ENCODE results near the gene DNAJB9.

DNAJB9 gene

DNA sequence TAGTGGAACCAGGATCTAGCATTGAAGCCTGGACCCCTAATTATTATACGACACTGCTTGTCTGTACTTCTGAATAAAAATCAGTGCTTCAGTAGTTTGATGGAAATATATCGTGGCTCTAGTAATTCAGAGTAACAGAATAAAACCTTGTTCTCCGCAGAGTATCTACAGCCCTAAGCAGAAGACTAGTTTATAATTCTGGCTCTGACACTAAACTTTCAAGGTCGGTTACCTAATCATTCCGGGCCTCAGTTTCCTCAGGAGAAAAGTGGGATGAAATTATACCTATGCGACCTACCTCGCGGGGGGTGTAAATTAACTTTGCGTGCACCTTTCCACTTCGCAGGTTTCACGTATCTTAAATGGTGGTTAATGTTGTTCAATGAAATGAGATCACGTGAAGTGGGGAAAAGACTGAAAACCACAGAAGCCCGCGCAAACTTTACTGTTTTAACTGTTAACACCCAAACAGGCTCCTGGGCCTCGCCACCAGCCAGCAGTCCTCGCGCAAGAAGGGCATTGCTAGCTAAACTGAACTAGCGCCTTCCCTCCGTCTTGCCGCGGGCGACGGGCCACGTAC, 783 bp upstream of the DNAJB9 start:
- DNase-seq (ENCODE audit: low read depth), result no peak

DNA sequence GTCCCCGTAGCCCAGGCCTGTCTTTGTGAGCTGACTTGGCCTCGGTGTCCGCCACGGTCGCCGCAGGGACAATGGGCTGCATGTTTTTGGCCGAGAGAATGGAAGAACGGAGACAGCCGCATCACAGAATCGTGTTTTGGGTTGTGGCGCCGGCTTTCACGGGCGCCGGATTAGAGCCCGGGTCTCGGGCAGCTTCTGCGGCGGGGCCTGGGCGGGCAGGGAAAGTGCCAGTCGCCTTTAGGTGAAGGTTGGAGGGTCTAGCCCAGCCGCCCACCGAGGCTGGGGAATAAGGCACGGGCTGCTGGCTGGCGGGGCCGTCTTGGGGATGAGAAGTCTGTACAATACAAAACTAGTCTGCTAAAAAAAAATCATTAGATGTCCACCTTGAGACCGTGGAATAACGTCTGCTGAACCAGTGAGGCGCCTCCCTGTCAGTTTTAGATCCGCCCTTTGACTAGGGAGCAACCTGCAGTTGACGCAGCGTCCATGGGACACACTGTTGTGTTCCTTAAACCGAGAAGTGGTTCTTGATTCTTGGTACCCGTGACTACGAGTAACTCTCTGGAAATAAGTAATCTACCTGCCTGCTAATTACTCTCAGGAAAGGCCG, 577 bp downstream of the DNAJB9 start:
- peak; percentile 62 for DNase-seq (ENCODE audit: low read depth)

DNA sequence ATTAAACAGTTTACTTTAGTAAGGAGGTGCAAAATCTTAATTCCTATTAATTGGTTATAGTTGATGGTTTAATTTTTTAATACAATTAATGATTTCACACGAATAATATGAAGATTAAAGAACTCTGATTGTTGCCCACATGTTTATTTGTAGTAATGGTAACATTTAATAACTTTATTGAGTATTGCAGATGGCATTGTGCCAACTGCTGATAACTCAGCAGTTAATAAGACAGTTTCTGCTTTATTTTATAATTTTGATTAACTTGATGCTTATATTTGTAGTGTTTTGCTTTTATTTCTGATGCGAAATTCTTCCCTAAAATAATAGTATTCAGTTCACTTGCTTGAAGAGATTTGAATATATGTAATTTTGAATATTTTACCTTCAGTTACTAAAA, 2.8 kb downstream of the DNAJB9 start:
- DNase-seq (ENCODE audit: low read depth), result no peak

DNA sequence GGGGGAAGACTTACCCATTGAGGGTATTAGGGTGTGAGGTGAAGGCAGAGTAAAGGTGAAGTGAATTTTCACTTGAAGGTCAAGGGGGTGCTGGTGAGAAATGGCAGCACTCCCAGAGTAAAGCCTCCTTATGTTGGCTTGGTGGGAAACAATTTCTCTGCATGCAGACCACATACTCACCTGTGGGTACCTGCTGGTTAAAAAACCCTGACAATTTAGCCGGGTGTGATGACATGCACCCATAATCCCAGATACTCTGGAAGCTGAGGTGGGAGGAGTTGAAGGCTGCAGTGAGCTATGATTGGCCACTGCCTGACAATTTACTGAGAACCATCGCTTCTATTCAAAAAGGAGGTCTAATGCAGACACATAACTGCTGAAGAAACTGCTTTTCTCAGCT, 5.5 kb downstream of the DNAJB9 start:
- DNase-seq (ENCODE audit: low read depth), result no peak

DNA sequence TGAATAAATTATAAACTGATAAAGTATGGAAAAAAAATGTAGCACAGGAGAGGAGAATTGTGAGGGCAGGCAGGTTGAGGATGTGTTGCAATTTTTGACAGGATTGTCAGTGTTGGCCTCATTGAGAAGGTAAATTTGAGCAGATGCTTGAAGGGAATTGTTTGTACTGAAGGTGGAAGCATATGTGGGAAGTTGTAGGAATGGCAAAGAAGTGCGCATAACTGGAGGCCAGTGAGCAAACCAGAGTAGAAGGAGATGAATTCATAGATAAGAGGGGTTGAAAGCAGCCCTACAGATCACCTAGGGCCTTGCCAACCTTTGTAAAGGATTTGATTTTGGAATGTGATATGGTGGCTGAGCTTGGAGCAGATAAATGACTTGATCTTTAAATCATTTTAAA, 6.4 kb downstream of the DNAJB9 start:
- no peak for DNase-seq (ENCODE audit: low read depth)

DNA sequence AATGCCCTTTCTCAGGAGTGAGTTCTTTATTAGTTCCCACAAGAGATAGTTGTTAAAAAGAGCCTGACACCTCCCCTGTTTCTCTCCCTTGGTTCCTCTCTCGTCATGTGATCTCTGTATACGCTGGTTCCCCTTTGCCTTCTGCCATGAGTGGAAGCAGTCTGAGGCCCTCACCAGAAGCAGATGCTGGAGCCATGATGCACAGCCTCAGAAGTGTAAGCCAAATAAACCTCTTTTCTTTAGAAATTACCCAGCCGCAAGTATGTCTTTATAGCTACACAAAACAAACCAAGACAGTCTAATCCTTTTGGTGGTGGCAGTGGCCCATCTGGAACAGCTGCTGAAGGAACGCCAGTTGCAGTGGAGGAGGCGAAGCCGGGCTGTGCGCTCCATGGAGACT, 9.3 kb downstream of the DNAJB9 start:
- no peak for DNase-seq (ENCODE audit: low read depth)

DNA sequence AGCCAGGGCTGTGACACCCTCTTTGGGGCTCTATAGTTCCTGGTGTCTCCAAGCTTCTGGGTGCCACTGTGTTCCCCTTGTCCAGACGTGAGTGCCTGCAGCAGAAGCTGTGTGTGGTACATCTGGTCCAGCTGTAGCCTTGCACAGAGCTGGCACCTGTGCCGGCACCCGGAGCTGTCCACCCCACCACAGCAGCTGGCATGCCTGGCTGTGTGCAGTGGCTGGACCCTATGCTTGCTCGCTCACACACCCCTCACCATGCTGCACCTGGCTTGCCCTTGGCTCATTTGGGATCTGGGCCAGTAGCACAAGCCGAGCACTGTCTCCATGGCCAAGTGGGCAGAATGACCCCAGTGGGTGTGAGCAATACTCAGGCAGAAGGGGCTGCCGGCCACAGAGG, 10.6 kb downstream of the DNAJB9 start:
- no peak for DNase-seq (ENCODE audit: low read depth)

DNA sequence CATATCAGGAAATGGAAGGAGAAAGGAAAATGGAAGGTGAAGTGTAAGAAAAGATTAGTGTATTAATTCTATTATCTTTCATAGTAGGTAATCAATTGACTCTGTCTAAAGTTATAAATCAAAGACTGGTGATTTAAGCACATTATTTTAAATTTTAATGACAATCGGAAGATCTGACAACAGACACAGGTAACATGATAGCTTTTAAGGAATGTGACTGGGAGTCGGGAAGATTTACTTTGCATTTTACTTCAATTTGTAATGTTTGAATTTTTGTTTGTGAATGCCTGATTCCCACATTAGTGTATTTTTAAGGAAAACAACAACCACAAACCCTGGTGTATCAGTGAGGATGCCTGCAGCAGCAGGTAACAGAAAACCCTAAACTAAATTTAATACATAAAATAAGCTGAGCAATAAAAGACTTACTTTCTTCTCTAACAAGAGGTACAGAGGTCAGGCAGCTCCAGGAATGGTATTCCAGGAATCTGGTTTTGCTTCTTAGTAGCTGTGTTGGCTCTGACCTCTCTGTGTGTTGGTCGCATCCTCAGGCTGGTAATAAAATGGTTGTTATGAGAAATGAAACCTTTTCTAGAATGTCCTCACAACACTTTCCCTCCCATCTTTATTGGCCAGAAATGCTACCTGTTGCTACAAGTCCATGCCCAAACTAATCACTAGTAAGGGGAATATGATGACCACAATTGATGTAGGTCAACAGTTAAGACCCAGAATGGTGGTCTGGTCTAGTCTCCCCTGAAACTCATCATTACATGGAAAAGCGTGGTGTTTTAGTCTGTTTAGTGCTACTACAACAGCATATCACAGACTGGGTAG, 12.2 kb downstream of the DNAJB9 start:
- peak; percentile 8 for DNase-seq (ENCODE audit: low read depth)

DNA sequence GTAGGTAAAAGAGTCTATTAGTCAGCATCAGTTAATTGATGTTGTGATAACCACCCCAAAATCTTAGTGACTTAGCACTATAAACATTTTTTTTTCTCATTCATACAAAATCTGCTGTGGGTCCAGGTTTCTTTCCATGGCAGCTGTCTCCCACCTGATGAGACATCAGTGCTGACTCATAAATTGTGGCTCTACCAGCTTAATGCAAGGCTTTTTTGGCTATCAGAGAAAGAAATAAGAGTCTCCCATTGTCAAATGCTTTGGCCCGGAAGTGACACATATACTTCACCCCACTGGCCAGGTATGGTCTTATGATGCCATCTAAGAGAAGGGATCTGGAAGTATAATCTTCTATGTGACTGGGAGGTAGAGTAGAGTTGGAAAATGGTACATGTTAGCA, 14.5 kb downstream of the DNAJB9 start:
- no peak for DNase-seq (ENCODE audit: low read depth)

DNA sequence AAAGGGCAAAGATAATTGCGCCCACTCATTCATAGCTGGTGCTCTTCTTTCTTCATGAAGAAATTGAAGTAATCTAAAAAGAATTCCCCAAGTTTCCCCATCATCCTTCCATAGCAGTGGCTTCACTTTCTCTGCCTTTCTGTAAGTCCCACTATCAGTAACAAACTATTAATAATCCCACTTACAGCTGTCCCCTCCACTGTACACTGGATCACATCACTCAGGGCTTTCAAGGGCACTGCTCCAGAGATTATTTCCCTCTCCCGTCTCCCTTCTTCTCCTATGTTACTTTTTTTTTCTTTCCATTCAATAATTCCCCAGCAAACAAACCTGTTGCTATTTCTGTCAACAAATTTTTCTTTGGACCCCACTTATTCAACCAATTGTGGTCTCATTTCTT, 16.2 kb downstream of the DNAJB9 start:
- DNase-seq (ENCODE audit: low read depth), result no peak

DNA sequence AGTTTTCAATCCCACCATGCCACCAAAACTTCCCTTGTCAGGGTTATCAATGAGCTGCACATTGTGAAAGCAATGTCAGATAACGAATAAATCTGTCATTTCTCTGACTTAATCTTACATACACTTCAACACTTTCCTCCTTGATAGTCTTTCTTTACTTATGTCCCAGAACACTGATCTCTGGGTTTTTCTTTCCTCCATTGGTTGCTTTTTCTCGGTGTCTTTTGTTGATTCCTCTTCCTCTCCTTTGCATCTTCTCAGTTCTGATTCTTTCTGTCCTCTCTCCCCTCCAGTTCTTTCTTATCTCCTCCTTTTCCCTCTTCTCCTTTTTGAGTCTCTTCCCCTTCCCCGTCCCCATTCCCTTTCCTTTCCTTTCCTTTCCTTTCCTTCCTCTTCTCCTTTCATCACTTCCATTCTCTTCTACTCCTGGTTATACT, 16.6 kb downstream of the DNAJB9 start:
- DNase-seq (ENCODE audit: low read depth), result no peak

DNA sequence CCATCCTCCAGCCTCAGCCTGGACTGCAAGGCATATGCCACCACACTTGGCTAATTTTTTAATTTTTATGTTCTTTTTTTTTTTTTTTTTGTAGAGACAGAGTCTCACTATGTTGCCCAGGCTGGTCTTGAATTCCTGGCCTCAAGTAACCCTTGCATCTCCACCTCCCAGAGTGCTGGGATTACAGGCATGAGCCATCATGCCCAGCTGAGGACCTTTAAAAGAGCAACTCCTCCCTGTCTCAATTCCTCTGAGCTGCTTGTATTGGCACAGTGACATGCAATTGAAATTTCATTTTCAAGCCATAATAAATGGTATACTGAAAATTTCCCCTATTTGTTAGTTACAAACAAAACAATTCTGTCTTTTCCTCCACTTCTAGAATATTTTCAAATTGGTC, 19.5 kb downstream of the DNAJB9 start:
- DNase-seq (ENCODE audit: low read depth), result no peak

DNA sequence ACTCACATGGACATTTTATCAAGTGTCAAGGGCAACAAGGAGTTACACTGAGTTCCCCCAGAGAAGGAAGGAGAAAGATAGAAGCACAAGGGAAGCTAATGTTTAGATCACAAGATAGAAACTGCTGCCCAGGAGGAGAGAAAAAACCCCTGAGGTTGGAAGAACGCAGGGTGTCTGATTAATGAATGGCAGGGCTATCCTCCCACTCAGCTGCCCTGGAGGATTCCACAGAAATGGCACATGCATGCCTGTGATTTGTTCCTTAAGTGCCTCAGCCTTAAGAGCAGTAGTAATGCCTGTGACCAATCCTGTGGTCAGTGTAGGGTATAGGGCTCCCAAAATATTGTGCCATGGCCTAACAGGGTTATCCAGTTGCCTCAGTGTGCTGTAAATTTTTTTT, 20.2 kb downstream of the DNAJB9 start:
- DNase-seq (ENCODE audit: low read depth), result no peak

DNA sequence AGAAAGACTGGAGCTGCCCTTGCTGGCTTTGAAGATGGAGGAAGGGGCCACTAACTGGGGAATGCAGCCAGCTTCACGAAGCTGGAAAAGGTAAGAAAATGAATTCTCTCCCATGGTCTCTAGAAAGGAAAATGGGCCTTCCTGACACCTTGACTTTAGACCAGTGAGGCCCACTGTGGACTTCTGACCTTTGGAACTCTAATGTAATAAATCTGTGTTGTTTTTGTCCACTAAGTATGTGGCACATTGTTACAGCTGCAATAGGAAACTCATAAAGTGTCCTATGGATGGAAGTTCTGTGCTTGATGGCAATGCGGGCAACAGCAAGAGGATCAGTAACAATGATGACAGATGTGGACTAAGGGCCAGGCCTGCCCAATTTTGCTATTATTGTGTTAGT, 20.9 kb downstream of the DNAJB9 start:
- no peak for DNase-seq (ENCODE audit: low read depth)

DNA sequence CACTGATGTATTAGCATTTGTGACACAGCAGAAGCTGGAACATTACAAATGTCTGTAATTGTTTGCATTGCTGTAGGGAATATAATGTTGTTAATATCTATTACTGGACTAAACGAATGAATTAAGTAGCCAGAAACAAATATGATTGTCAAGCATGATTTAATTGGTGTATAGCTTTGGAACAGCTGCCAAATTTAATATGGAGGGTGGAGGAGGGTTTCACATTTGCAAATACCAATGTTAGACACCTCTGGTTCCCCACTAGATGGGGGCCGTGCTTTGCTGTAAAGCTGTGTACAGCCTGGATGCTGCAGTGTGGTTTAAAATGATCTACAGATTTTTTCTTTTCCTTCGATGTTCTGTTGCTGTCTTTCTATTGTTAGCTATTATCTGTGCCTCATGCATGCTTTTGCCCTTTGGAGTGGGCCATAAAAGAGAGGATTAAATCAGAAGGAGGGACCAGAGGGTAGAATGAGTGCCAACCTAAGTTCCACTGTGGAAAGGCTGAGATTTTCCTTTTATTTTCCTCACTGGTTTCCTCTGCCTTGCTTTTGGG, 23.1 kb downstream of the DNAJB9 start:
- peak; percentile 12 for DNase-seq (ENCODE audit: low read depth)

DNA sequence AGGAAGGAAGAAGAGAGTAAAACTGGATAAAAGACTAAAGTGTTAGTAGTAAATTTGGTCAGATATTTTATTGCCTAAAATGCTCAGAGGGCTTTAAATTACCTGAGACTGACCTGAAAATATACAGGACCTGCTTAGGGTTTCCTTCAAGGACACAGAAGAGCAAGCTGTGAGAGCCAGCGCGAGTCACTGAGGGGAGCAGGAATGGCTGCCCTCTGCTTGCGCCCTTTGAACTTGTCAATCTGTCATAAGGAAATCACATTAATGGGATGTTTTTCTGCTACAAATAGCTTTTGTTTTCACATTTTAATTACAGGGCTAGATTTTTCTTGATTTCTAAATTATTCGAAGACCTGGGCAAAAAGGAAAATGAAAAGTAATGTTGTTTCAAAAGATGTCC, 26.9 kb downstream of the DNAJB9 start:
- no peak for DNase-seq (ENCODE audit: low read depth)

DNA sequence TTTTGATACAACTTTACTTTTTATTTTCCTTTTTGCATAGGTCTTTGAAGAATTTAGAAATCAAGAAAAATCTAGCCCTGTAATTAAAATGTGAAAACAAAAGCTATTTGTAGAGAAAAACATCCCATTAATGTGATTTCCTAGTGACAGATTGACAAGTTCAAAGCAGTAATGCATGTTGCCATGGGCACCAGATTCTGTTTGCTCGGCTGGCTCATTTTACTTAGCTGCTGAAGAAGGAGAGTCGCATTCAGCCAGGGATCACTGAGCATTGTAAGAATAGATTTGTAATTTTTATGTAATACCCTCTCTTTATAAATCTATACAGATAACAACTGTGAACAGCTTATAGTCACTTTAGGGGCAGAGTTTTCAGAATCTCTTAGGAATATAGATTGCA, 28.5 kb downstream of the DNAJB9 start:
- DNase-seq (ENCODE audit: low read depth), result no peak

DNA sequence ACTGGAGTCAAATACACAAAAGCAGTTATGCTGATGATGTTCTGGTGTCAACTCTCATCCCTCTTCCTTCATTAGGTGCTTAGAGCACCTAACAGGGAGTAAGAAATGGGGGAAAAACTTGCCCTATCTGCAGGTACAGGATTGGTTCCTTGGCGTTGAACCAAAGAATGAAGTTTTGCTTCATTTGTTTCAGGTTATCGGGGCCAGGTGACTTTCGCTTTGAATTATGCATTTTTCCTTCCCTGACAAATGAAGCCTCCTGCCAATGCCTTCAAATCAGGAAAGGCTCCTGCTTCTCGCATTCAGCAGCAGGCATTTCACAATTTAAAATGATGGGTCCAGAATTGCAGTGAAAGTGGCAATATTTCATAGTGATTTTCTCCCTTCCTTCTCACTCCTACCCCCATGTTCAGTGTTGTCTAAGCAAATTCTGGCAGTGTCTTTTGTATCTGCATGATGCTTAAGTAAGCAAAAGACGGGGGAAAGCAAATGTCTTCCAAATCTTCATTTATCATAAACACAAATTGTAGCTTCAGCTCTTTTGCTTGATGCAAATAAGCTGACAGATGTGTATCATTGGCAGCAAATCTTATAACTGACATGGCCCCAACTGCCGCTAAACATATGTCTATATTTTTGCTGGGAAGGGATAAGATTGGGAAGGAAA, 29.4 kb downstream of the DNAJB9 start:
- no peak for DNase-seq (ENCODE audit: low read depth)

DNA sequence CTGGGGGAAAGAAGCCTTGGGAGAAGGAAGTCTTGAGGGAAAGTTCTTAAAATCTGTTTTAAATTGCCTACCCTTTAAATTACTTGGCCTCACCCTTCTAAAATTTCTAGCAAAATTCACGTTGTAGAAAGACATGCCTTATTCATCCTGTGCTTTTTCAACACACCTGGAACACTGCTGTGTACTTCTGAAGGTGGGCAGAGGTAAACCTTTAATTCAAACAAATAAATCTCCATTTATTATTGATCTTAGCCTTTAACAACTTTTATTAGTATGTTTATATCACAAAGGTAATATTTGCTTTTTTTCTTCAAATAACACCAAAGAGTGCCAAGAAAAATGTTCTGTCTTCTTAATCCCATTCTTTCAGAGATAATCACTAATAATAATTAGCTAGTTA, 30.7 kb downstream of the DNAJB9 start:
- DNase-seq (ENCODE audit: low read depth), result no peak

DNA sequence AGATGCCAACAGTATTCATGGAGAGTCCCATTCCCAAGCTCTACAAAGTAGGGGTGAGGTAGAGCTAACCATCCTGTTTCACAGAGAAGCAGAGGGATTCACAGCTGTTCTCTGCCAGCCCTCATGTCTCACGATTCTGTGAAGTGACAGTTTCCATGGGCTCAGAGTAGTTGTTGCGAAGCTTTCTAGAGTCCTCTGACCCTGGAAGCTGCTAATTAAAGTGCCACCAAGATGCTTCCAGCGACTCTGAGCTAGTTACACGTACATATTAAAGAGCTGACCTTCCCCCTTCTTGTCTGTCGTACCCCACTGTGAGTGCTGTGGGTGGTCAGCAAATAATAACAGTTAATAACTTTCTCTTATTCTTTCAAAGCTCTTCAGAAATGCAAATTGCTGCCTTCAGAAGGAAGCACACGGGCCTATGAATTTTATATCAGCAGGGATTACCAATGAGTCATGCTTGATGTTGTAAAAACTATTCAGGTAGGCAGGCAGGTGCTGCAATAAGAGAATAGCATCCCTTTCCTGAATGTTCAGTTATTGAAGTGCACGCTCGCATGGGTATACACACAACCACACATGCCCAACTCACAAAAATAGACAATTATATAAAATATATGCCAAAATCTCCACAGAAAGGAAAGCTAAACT, 34.1 kb downstream of the DNAJB9 start:
- no peak for DNase-seq (ENCODE audit: low read depth)

DNA sequence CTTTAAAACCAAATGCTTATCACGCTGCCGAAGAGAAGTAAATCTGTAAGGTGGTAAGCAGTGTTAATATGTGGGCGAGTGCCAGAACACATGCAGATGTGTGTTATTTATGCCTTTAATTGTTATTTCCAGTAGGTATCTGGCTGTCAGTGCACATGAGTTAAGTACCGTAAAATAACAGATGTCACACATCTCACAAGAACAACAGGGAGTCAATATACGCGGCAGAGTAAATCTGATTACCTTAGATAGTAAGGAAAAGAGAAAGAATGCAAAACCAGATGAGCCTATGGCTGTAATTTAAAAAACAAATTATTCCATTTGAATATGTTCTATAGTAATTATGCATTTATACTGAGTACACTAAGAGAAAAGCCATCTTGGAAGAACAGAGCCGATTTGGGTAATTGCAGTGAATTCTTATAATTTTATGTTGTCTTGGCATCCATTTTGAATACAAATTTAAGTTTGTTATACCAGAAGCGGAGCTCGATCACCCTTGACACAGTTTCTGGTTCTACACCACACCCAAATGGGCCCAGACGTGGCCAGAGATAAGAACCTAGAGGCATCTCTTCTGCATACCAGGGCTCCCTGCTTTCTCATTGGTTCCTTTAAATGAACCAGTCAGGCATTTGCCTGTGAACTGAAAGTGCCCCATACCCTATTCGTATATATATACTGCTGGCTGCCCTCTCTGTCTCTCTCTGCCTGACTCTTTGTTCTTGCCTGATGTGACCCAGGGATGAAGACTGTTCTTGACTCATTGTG, 34.8 kb downstream of the DNAJB9 start:
- no peak for DNase-seq (ENCODE audit: low read depth)
